KMS-11 (cell line): ENCODE measurements around the gene NINL.
"Not testable (repeated sequence)": the region's sequence is repeated elsewhere in the genome, so short reads cannot be mapped to it uniquely, and the experiment has no call there.

ENCODE experiments used
- H2AFZ ChIP-seq: fragments of 200-600 bp; sonication (generic); 2 replicates; pipeline ENCODE4 v1.6.1; 2016; ENCODE audit warnings: antibody characterized with exemption, mixed run types, low read depth
- H3K27ac ChIP-seq: fragments of 200-600 bp; sonication (generic); 2 replicates; pipeline ENCODE4 v1.6.1; 2016; ENCODE audit warnings: mild to moderate bottlenecking, mixed run types
- H3K27me3 ChIP-seq: fragments of 200-600 bp; sonication (generic); 2 replicates; pipeline ENCODE4 v1.6.1; 2017; ENCODE audit warnings: mild to moderate bottlenecking, low read depth, mixed run types, moderate library complexity; ENCODE audit not compliant: insufficient read depth
- H3K36me3 ChIP-seq: fragments of 200-600 bp; sonication (generic); 2 replicates; pipeline ENCODE4 v1.6.1; 2017; ENCODE audit warnings: mild to moderate bottlenecking, mixed run types; ENCODE audit not compliant: insufficient read depth
- H3K4me1 ChIP-seq: fragments of 200-600 bp; sonication (generic); 2 replicates; pipeline ENCODE4 v1.6.1; 2016; ENCODE audit warnings: mild to moderate bottlenecking, low read depth, mixed run types; ENCODE audit not compliant: poor library complexity, severe bottlenecking
- H3K4me2 ChIP-seq: fragments of 200-600 bp; sonication (generic); 2 replicates; pipeline ENCODE4 v1.7.0; 2016; ENCODE audit warnings: mild to moderate bottlenecking, mixed run types
- H3K4me3 ChIP-seq: fragments of 200-600 bp; sonication (generic); IDR thresholded peaks from 2 replicates; pipeline ENCODE4 v1.6.1; 2017; ENCODE audit warnings: low read depth, low read length, mixed read lengths; ENCODE audit not compliant: insufficient read depth
- H3K79me2 ChIP-seq: fragments of 200-600 bp; sonication (generic); 2 replicates; pipeline ENCODE4 v1.6.1; 2016; ENCODE audit warnings: low read depth, mixed run types; ENCODE audit not compliant: insufficient read depth
- H3K9ac ChIP-seq: fragments of 200-600 bp; sonication (generic); 2 replicates; pipeline ENCODE4 v1.6.1; 2016; ENCODE audit warnings: mild to moderate bottlenecking, mixed run types
- H4K20me1 ChIP-seq: fragments of 200-600 bp; sonication (generic); 2 replicates; pipeline ENCODE4 v1.6.1; 2016; ENCODE audit warnings: mild to moderate bottlenecking, mixed run types; ENCODE audit not compliant: insufficient read depth
- CTCF ChIP-seq: fragments of 200-600 bp; sonication (generic); conservative IDR thresholded peaks from 2 replicates; pipeline ENCODE4 v1.6.1; 2017; ENCODE audit warnings: low read depth, mild to moderate bottlenecking, antibody characterized with exemption, low read length, moderate library complexity, mixed read lengths

NINL gene

GRCh38 chr20:25584905-25585704 lies at the start of gene NINL:
TSS of gene NINL (minus strand) at chr20:25585531. CDS start at chr20:25526587, 58,944 bp downstream.
- no peak for TF ChIP-seq CTCF
- H3K27ac ChIP-seq = no peak within 1 kb of the TSS
- H3K4me2 ChIP-seq = no peak within 1 kb of the TSS

GRCh38 chr20:25632940-25633790 lies 47.8 kb upstream of the NINL start:
- H3K9ac ChIP-seq = no peak overlapping the region
- H3K36me3 ChIP-seq = no peaks in the 10 kb centered on the region
- no peak overlapping the region for H3K27ac ChIP-seq
- H3K4me3 ChIP-seq = no peak overlapping the region
- H3K27me3 ChIP-seq = no peaks in the 10 kb centered on the region
- H3K4me1 ChIP-seq = no peaks in the 10 kb centered on the region
- TF ChIP-seq CTCF = no peak
- no peak overlapping the region for H2AFZ ChIP-seq
- H4K20me1 ChIP-seq = no peaks in the 10 kb centered on the region
- no peak overlapping the region for H3K4me2 ChIP-seq
- no peaks in the 10 kb centered on the region for H3K79me2 ChIP-seq

More at GRCh38 chr20:25584905-25585704, at the start of gene NINL:
- H3K36me3 ChIP-seq = no peaks in the 10 kb centered on the region
- no peaks in the 10 kb centered on the region for H3K27me3 ChIP-seq
- H2AFZ ChIP-seq = no peak within 1 kb of the TSS
- no peaks in the 10 kb centered on the region for H3K79me2 ChIP-seq
- no peak within 1 kb of the TSS for H3K9ac ChIP-seq
- no peaks in the 10 kb centered on the region for H4K20me1 ChIP-seq
- H3K4me1 ChIP-seq = no peaks in the 10 kb centered on the region
- H3K4me3 ChIP-seq = no peak within 1 kb of the TSS

GRCh38 chr20:25630615-25631014 lies 45.3 kb upstream of the NINL start:
- not testable (repeated sequence) for H3K4me2 ChIP-seq, H3K27ac ChIP-seq, H2AFZ ChIP-seq, H3K4me1 ChIP-seq, H4K20me1 ChIP-seq, H3K4me3 ChIP-seq, H3K9ac ChIP-seq, H3K79me2 ChIP-seq, H3K27me3 ChIP-seq, H3K36me3 ChIP-seq

- Histone ChIP-seq H3K4me1 (no peaks in the 10 kb centered on the region), H3K4me3 (no peak overlapping the region), H3K27me3 (no peaks in the 10 kb centered on the region), H3K9ac (no peak overlapping the region), H3K27ac (no peak overlapping the region), H4K20me1 (no peaks in the 10 kb centered on the region), H3K36me3 (no peaks in the 10 kb centered on the region), H3K79me2 (no peaks in the 10 kb centered on the region), H3K4me2 (no peak overlapping the region), H2AFZ (no peak overlapping the region)
- no peak for TF ChIP-seq CTCF
Observed at GRCh38 chr20:25629816-25630499, 44.6 kb upstream of the NINL start.
